ENCODE data around the gene MGAM2. TPM values are rescaled to one million over a fixed set of nuclear protein-coding genes. Genes with fewer than 3 reads are reported as not detected.

MGAM2 gene
- total RNA-seq, 1 experiment from 2014 or later: not detected

DNA sequence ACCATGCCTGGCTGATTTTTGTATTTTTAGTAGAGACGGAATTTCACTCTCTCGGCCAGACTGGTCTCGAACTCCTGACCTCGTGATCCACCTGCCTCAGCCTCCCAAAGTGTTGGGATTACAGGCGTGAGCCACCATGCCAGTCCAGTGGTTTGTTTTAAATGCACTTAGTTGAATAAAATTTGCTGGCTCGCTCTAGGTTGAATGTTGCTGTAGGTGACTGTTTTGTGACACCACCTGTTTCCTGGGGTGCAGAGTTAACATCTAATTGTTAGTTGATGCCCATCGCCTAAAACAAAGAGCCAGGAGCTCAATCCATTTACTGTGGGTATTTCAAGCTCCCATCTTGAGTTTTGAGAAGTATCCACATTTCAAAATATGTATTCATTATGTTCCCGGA is 31.2 kb downstream of the MGAM2 start:
- no peak for TF ChIP-seq EZH2 (IDR thresholded peaks at IDR 0.05; ENCODE audit: borderline replicate concordance, low read depth, low read length, poor library complexity, severe bottlenecking)
- TF ChIP-seq, protein P1, sequence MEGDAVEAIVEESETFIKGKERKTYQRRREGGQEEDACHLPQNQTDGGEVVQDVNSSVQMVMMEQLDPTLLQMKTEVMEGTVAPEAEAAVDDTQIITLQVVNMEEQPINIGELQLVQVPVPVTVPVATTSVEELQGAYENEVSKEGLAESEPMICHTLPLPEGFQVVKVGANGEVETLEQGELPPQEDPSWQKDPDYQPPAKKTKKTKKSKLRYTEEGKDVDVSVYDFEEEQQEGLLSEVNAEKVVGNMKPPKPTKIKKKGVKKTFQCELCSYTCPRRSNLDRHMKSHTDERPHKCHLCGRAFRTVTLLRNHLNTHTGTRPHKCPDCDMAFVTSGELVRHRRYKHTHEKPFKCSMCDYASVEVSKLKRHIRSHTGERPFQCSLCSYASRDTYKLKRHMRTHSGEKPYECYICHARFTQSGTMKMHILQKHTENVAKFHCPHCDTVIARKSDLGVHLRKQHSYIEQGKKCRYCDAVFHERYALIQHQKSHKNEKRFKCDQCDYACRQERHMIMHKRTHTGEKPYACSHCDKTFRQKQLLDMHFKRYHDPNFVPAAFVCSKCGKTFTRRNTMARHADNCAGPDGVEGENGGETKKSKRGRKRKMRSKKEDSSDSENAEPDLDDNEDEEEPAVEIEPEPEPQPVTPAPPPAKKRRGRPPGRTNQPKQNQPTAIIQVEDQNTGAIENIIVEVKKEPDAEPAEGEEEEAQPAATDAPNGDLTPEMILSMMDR (conservative IDR thresholded peaks at IDR 0.05; ENCODE audit: low read depth, low read length): no peak
- intact Hi-C loops (cut with micrococcal nuclease; ENCODE audit: unreplicated experiment): no loop called here
- BruUV-seq (replicated peaks): no TSS peak
- Histone ChIP-seq H3K27ac (ENCODE audit: low read depth, low read length, poor library complexity, severe bottlenecking) (no peak overlapping the region), H3K27me3 (replicated peaks; ENCODE audit: insufficient read depth, low read depth, low read length, poor library complexity) (no peaks in the 10 kb centered on the region), H3K9me3 (ENCODE audit: low read depth, low read length, poor library complexity, severe bottlenecking) (no peaks in the 10 kb centered on the region), H3K4me3 (ENCODE audit: low read depth, low read length, poor library complexity, severe bottlenecking) (no peak overlapping the region), H3K36me3 (ENCODE audit: insufficient read depth, low read length, poor library complexity, severe bottlenecking) (no peaks in the 10 kb centered on the region), H3K4me1 (ENCODE audit: insufficient read depth, low read length, poor library complexity, severe bottlenecking) (no peaks in the 10 kb centered on the region)
- CTCF ChIA-PET: no interaction called here
- POLR2A ChIA-PET (ENCODE audit: low non-redundant PET): no interaction called here
- no peak for DNase-seq (ENCODE audit: low spot score)

DNA sequence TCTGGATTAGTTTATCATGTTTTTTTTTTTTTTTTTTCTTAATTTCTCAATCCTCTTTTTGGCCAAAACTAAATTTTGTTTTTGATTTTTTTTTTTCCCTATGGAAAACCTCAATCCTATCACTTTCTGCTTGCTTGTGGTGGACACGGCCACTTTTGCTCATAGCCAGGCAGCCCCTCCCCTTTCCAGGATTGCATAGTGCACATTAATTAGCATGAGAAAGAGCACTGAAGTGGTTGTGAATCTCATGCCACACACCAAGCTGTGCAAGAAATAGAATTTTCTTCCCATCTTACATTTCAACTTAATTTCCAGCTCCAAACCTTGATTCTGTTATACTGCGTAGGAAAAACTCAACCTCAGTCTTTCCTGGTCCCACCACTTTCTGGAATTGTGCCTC is 34.6 kb downstream of the MGAM2 start:
- H3K9me3 ChIP-seq (ENCODE audit: low read depth, low read length, poor library complexity, severe bottlenecking): no peaks in the 10 kb centered on the region
- H3K36me3 ChIP-seq (ENCODE audit: insufficient read depth, low read length, poor library complexity, severe bottlenecking): no peaks in the 10 kb centered on the region
- no peak for DNase-seq (ENCODE audit: low spot score)
- ChIA-PET POLR2A (ENCODE audit: low non-redundant PET) (no interaction called here), CTCF (no interaction called here)
- H3K4me1 ChIP-seq (ENCODE audit: insufficient read depth, low read length, poor library complexity, severe bottlenecking): no peaks in the 10 kb centered on the region
- no peak overlapping the region for H3K27ac ChIP-seq (ENCODE audit: low read depth, low read length, poor library complexity, severe bottlenecking)
- H3K27me3 ChIP-seq (replicated peaks; ENCODE audit: insufficient read depth, low read depth, low read length, poor library complexity): no peaks in the 10 kb centered on the region
- TF ChIP-seq, protein P1 (conservative IDR thresholded peaks at IDR 0.05; ENCODE audit: low read depth, low read length): no peak
- intact Hi-C loops (cut with micrococcal nuclease; ENCODE audit: unreplicated experiment): no loop called here
- H3K4me3 ChIP-seq (ENCODE audit: low read depth, low read length, poor library complexity, severe bottlenecking): no peak overlapping the region
- no TSS peak for BruUV-seq (replicated peaks)

DNA sequence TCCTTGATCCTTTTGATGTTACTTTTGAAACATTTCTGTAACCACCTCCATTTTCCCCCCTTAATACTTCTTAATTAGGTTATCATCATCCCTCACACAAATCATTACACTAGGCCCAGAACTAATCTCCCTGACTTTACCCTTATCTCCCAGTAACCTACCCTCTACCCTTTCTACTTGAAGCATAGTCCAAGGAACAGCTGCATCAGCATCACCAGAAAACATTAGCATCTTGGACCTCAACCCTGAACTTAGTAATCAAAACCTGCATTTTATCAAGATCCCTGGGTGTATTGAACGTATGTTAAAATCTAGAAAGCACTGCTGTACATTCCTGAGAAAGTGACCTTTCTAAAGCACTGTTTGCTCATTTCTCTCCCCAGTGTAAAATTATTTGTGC is 38.8 kb downstream of the MGAM2 start:
- no peaks in the 10 kb centered on the region for H3K9me3 ChIP-seq (ENCODE audit: low read depth, low read length, poor library complexity, severe bottlenecking)
- H3K27me3 ChIP-seq (replicated peaks; ENCODE audit: insufficient read depth, low read depth, low read length, poor library complexity): no peaks in the 10 kb centered on the region
- H3K36me3 ChIP-seq (ENCODE audit: insufficient read depth, low read length, poor library complexity, severe bottlenecking): no peaks in the 10 kb centered on the region
- H3K4me1 ChIP-seq (ENCODE audit: insufficient read depth, low read length, poor library complexity, severe bottlenecking): no peaks in the 10 kb centered on the region
- ChIA-PET CTCF (no interaction called here), POLR2A (ENCODE audit: low non-redundant PET) (no interaction called here)
- no peak overlapping the region for H3K4me3 ChIP-seq (ENCODE audit: low read depth, low read length, poor library complexity, severe bottlenecking)
- intact Hi-C loops (cut with micrococcal nuclease; ENCODE audit: unreplicated experiment): no loop called here
- DNase-seq (ENCODE audit: low spot score): no peak
- BruUV-seq (replicated peaks): no TSS peak
- H3K27ac ChIP-seq (ENCODE audit: low read depth, low read length, poor library complexity, severe bottlenecking): no peak overlapping the region
- TF ChIP-seq, protein P1 (conservative IDR thresholded peaks at IDR 0.05; ENCODE audit: low read depth, low read length): no peak
- TF ChIP-seq EZH2 (IDR thresholded peaks at IDR 0.05; ENCODE audit: borderline replicate concordance, low read depth, low read length, poor library complexity, severe bottlenecking): no peak
